GM18507 (cell line): ENCODE data around the gene HLA-DPB1.
A peak's percentile ranks its signal among the peaks of the same experiment; 100 is the strongest.

Experiments used
- DNase-seq: peaks from one replicate; pipeline ENCODE4 v3.0.0; 2011; ENCODE audit warnings: low read depth; ENCODE audit not compliant: insufficient read length; ENCODE audit errors: extremely low spot score
- FAIRE-seq: peaks from 2 replicates; lab custom pipeline; 2011; peaks lifted over from hg19 to GRCh38; lab: Jason Lieb, UNC

Gene HLA-DPB1

DNA sequence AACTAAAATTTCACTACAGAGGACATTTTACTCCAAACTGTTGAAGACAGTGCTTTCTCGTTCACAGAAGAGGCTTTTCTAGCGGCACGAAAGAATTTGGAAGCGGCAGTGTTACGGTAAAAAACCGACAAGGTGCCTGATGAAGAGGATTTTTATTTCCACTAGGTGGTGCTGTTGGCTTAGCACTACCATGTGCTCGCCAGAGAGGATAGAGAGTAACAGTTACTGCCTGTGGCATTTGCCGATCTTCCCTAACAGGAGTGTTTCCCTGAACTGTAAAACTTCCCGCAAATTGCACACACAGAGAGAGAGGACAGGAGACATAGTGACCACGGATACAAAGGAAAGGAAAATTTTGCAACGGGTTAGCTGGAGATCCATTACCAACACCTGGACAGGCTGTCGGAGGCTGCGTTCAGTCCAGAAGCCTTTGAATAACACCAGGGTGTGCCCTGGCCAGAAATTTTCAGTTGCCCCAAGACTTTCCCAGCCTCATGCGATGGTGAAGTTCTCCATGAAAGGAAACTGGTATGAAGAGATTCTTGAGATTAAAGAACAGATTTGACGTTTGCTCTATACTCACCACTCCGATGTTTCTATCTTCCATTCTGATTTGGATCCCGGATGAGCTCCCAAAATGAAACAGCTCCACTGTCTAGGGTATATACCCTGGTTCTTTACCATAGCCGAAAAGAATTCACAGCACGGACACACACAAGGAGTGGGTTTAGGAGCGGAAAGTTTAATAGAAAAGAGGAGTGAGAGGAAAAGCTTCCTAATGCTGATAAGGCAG lies 48.1 kb downstream of the HLA-DPB1 start:
- DNase-seq = no peak
- FAIRE-seq = peak; percentile 41

- DNase-seq (no peak), FAIRE-seq (no peak)
Observed at GRCh38 chr6:33124525-33124901, 48.7 kb downstream of the HLA-DPB1 start.

DNA sequence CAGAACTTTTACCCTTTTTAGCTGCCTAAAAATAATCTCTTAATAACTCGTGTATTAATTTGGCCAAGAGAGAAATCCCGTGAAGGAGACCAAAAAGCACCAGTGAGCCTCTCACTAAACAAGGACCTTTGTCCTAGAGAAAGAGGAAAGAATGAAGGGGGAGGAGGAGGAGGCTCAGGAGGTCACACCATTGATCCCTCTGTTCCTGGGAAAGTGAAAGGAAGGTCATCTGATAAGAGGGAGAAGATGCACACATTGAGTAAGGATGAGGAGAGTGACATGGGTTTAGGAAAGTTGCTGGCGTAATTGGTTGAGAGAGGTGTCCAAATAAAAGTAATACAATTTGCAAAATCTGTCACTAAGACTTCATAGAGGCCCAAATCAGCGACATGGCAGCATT lies 49.2 kb downstream of the HLA-DPB1 start:
- DNase-seq = no peak
- no peak for FAIRE-seq

DNA sequence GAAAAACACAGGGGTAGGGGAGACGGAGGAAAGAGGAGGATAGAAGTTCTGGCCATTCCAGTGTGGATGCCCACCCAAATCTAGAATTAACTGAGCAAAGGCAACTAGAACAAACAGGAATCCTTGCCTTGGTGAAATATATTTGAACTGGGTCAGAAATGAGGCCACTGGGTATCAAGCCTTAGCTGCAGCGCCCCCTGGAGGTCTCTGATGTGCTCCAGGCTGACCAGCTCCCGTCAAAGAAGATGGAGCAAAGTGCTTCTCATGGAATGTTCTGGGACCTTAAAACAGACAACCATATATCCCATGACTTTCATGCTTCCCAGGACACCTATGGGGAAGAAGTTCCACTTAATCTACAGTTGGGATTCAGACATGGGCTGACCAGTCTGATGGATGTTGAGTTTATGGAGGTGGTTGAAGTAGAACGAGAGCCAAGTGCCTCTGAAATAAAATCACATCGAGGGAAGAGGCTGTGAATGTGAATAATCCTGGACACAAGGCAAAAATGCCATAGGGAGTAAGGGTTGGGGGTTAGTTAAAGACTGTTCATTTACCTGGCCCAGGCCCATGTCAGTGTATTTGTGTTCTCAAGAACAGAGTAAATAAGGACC lies 50.4 kb downstream of the HLA-DPB1 start:
- FAIRE-seq (peak; percentile 18), DNase-seq (no peak)

- no peak for DNase-seq
- FAIRE-seq = peak; percentile 65
Observed at GRCh38 chr6:33128318-33128717, 52.5 kb downstream of the HLA-DPB1 start.

- no peak for FAIRE-seq
- DNase-seq = no peak
Observed at GRCh38 chr6:33132081-33132524, 56.3 kb downstream of the HLA-DPB1 start.

- no peak for FAIRE-seq
- no peak for DNase-seq
Observed at GRCh38 chr6:33136310-33136900, 60.6 kb downstream of the HLA-DPB1 start.
